DMS153 (cell line): ENCODE measurements around the gene SUCO.
"Not testable (repeated sequence)": the region's sequence is repeated elsewhere in the genome, so short reads cannot be mapped to it uniquely, and the experiment has no call there.

Experiments used
- DNase-seq: peaks from one replicate; lab custom pipeline; 2025; lab: John Stamatoyannopoulos, UW

Gene SUCO

DNA sequence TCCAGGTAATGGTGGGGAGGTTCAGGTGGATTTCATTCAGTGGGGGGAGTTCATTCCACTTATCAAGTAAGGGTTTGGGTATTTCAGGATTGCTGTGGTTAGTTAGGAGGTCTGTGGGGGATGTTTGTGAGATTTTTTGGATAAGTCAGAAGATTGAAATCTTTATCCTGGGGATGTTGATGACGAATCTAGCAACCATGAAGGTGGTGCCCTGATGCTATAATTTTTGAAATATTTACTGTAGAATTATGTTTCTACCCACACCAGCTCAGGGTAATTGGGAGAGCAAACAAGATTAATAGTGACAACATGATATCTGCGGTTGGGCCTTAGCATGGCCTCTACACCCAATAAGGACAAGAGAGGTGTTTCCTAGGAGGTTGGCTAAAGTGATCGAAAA is 28.3 kb downstream of the SUCO start:
- no peak for DNase-seq

DNA sequence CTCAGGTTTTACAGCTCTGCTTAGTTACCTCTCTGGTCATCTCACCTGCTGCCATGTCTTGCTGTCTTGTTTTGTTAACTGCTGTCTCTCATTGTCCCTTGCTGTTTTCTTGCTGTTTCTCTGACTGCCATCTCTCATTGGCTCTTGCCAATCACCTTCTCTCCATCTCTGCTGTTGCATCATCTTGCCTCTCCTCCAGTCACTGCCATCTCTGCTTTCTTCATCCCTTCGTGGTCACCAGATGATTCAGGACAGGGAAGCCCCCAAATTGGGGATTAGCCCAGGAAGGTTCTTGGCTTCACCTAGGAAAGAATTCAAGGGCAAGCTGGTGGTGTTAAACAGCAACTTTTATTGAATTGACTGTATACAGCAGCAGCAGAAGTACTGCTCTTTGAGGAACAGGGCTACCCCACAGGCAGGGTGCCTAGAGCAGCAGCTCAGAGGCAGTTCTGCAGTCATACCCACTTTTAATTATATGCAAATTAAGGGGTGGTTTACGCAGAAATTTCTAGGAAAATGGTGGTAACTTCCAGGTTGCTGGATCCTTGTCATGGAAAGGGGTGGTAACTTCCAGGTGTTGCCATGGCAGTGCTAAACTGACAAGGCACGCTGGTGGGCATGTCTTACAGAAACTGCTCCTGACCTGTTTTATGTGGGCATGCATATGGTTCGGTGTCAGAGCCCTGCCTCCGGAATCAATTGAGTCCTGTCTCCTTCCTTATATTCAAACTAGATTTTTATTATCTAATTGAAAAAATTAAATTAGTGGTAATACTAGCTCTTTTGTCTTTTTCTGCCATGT is 33.4 kb downstream of the SUCO start:
- no peak for DNase-seq

DNA sequence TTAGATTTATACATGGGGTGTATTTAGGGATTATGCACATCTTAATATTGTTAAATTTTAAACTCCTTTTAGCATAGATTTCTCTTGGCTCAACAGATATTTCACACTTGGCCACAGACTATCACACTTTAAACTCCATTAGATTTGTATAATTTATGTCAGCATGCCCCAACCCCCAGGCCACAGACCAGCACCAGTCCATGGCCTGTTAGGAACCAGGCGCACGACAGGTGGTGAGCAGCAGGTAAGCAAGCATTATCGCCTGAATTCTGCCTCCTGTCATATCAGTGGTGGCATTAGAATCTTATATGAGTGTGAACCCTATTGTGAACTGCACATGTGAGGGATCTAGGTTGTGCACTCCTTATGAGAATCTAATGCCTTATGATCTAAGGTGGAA is 34.8 kb downstream of the SUCO start:
- DNase-seq, result no peak

DNA sequence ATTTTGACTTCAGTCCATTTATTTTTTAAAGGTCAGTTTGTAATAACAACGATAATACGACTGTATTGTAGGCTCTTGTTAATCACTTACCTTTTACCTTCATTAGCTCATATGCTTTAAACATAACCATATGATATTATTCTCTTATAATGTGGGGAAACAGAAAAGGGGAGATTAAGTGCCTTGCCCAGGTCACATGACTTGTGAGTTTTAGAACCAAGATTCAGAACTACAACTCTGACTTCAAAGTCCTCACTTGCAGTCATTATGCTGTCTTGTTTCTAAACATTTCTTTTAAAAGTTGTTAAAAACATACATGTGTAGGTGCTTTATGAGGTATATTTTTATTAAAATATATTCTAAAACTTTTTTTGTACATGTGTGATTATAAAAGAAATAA is 41.1 kb downstream of the SUCO start:
- no peak for DNase-seq

DNA sequence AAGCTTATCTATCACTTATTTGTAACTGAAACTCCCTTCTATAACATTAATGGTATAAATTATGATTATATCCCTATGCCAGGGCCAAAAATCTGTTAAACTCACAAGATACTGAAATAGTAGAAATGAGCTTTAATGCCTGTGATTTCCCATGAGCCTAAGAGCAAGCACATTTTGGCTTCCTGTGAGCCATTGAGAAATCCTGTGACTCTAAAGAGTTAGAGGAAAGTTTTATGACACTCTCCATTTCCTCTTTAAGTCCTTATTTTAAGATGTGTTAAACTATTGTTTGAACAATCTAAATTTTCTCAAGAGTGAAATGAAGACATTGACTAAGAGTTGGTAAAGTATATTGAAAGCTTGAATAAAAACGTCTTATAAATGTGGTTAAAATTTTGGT is 45.6 kb downstream of the SUCO start:
- no peak for DNase-seq

DNA sequence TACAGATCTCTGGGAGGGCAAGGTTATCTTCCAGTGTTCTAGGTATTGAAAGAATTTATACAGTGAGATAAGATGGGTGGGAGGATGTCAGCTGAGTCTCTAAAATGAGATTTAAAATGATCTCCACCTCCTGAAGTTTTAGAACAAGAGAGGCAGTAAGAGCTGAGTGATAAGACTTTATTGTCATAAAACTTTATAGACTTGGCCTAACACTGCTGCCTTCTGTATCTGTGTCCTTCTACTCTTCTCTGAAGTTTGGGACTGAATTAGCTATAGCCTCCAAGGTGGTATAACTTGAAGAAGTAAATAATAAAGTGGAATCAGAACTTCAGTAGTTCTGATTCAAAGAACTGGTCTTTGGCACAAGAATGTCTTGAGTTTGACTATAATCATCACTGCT is 48.3 kb downstream of the SUCO start:
- no peak for DNase-seq

DNA sequence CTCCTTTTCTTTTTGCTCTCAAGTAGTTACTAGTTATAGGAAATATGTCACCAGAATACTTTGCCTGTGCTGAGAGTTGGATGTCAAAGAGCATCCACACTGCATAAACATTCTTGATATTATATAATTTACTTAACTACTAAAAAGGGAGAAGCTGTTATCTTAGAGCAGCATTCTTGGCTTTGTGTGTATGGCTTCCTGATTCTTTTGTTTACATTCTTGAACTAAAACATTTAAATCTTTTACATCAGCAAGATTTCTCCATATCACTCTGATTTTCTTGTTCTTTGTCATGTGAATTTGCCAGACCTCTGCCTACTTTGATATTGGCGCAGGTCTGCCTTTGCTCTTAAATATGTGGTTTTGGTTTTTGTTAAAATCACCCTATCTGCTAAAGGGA is 48.8 kb downstream of the SUCO start:
- DNase-seq, result no peak

DNA sequence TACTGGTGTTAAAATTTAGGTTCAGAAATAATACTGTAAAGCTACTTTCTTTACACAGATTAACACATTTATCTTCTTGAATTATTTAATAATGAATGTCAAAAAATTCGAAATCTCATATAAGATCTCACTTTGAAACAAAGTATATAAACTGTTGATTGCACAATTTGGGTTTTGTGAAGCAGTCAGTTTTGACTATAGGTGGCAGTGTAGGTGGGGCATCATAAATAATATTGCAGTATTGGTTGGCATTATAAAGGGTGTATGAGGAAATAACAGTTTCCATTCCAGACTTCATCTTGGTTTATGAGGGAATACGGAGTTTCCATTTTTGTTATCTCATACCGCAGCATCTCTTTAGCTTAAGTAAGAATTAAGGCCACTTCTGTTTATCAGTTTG is 49.9 kb downstream of the SUCO start:
- no peak for DNase-seq

DNA sequence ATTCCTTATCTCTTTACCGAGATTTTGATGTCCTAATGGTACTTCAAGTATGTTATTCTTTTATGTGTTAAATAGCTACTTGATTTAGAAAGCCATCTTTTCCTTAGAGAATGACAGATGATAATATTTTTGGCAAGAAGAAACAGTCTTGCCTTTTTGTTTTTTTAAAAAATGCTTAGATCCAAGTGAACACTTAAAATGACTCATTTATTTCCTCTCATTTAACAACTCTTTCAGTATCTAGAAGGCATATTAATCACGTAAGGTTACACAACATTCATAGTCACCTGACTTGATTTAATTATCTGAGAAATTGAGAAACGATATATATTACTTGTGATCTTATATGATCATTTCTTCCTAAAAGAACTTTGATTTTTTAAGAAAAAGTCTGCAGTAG is 52.4 kb downstream of the SUCO start:
- no peak for DNase-seq

DNA sequence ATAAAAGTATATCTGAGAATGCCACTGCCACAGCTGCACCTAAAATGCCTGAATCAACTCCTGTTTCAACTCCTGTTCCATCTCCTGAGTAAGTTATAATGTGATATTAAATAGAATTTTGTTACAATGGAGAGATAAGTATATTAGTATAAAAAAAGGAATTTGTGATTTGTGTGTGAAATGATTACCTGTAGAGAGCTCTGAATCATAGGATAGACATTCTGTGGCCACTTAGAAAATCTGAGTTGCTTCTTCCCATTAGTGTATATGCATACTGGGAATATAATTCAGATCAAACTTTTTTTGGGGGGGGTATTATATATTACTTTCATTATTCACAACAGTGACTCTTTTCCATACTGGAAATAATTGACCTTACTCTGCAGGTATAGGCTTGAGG is 52.9 kb downstream of the SUCO start:
- no peak for DNase-seq

DNA sequence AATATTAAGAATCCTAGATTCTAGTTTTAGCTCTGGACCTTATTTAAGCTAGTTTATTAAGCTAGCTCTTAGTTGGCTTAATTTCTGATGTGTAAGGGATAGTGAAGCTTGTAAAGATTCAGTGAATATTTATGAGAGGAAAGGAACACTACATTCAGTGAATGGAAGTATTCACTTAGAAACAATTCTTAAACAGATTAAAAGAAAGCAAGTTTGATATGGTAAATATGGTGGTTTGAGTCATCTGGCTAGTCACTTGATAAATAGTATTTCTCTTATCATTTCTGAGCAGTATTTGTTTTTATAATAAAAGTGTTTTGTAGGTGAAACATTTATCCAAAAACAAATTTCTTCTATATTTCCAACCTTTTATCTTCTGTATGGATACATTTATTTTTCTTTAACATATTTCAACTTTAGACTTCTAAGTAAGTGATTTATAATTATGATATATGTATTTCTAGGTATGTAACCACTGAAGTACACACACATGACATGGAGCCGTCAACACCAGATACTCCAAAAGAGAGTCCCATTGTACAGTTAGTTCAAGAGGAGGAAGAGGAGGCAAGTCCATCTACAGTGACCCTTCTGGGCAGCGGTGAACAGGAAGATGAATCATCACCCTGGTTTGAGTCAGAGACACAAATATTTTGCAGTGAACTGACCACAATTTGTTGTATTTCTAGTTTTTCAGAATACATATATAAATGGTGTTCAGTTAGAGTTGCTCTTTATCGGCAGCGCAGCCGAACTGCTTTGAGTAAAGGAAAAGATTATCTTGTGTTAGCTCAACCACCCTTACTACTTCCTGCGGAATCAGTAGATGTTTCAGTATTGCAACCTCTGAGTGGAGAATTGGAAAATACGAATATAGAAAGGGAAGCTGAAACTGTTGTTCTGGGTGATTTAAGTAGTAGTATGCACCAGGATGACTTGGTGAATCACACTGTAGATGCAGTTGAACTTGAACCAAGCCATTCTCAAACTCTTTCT is 55.6 kb downstream of the SUCO start:
- no peak for DNase-seq

DNA sequence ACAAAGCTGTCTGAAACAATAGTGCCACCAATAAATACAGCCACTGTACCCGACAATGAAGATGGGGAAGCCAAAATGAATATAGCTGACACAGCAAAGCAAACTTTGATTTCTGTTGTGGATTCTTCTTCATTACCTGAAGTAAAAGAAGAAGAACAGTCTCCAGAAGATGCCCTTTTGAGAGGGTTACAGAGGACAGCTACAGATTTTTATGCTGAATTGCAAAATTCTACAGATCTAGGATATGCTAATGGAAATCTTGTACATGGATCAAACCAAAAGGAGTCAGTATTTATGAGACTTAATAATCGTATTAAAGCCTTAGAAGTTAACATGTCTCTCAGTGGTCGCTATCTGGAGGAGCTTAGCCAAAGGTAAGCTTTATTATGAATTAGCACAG is 56.6 kb downstream of the SUCO start:
- DNase-seq, result no peak

DNA sequence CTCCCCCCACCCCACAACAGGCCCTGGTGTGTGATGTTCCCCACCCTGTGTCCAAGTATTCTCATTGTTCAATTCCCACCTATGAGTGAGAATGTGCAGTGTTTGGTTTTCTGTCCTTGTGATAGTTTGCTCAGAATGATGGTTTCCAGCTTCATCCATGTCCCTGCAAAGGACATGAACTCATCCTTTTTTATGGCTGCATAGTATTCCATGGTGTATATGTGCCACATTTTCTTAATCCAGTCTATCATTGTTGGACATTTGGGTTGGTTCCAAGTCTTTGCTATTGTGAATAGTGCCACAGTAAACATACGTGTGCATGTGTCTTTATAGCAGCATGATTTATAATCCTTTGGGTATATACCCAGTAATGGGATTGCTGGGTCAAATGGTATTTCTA is 58.5 kb downstream of the SUCO start:
- not testable (repeated sequence) for DNase-seq

DNA sequence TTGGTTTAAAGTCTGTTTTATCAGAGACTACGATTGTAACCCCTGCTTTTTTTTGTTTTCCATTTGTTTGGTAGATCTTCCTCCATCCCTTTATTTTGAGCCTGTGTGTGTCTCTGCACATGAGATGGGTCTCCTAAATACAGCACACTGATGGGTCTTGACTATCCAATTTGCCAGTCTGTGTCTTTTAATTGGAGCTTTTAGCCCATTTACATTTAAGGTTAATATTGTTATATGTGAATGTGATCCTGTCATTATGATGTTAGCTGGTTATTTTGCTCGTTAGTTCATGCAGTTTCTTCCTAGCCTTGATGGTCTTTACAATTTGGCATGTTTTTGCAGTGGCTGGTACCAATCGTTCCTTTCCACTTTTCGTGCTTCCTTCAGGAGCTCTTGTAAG is 62.1 kb downstream of the SUCO start:
- not testable (repeated sequence) for DNase-seq

DNA sequence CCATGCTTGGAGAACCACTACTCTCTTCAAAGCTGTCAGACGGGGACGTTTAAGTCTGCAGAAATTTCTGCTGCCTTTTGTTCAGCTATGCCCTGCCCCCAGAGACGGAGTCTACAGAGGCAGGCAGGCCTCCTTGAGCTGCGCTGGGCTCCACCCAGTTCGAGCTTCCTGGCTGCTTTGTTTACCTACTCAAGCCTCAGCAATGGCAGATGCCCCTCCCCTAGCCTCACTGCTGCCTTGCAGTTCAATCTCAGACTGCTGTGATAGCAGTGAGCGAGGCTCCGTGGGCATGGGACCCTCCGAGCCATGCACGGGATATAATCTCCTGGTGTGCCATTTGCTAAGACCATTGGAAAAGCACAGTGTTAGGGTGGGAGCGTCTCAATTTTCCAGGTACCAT is 63.8 kb downstream of the SUCO start:
- not testable (repeated sequence) for DNase-seq

DNA sequence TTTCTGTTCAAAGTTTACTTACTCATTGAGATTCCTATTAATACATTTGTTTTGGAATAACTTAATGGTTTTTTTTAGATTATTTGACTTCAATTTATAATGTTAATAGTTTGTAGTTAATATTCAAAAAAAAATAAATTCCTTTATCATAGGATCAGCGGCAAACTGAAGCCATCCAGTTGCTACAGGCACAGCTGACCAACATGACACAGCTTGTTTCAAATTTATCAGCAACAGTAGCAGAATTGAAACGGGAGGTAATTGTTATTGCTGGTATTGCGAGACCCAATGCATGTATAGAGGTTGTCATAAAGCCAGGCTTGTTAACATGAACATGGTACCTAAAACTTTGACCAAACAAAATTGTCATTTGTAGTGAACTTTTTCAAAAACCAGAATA is 67.0 kb downstream of the SUCO start:
- DNase-seq, result no peak

DNA sequence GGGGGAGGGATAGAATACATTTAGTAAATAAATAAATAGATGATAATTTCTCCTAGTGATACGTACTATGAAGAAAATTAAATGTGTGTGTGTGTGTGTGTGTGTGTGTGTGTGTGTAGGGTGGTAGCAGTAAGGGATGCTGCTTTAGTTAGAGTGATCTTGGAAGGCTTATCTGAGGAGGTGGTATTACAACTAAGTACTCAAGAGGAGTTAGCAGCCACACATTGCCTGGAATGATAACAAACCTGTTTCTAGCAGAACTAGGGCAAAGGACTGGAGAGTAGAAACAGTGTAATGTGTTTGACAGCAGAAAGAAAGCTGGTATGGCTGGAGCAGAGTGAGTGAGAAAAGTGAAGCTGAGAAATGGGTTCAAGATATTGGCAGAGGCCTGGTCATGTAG is 67.7 kb downstream of the SUCO start:
- DNase-seq, result no peak

DNA sequence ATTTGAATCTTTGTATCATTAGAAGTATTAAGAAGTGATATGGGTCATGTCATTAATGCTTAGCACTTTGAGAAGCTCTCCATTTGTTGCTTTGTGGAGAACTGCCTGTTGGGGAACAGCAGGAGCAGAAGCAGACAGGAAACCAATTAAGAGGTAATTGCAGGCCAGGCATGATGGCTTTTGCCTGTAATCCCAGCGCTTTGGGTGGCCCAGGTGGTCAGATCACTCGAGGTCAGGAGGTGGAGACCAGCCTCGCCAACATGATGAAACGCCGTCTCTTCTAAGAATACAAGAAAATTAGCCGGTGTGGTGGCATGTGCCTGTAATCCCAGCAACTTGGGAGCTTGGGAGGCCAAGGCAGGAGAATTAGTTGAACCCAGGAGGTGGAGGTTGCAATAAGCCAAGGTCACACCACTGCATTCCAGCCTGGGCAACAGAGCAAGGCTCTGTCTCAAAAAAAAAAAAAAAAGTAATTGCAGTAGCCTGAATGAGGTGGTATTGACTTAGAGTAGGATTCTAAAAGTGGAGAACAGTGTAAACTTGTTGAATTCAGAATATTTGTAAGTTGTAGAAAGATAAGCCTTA is 68.2 kb downstream of the SUCO start:
- DNase-seq, result no peak

DNA sequence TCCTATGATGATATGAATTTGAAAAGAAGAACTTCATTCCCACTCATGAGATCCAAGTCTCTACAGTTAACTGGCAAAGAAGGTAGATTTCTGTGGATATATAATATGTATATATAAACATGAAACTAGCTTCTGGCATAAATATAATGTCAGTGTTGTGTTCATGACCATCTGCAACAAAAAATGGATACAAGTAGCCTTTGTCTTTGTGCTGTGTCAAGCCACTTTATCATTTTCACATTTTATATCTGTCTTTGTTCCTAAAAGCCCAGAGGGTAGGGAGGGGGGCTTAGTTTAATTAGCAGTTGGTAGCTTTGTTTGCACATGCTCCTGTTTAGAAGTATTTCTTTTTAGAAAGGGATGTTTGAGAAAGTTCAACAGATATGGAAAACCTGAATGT is 69.8 kb downstream of the SUCO start:
- DNase-seq, result no peak

DNA sequence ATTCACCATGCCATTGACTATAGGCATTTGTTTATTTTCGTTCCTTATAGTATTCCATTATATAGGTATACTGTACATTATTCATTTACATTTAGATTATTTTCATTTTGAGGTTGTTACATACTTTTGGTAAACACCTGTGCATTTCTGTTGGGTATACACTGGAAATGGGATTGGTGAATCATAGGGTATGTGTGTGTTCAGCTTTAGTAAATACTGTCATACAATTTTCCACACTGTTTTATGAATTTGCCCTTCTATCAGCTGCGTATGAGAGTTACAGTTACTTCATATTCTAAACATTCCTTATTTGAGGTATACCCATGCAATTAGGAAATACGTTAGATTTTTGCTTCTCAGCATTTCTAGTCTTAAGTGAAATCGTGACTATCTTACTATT is 70.9 kb downstream of the SUCO start:
- no peak for DNase-seq

DNA sequence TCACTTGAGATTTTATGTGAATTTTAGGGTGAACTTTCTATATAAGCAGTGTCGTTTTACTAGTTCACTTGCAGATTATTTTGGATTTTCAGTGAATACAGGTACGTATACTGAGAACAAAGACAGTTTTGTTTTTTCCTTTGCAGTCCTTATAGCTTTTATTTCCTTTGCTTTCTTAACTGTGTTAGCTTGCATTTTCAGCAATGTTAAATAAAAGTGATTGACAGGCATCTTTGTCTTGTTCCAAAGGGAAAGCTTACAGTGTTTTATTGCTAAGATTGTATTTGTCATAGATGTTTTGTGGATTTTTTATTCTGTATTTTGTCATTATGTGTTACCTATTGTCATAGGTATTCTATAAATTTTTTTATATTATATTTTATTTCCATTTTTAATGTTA is 72.7 kb downstream of the SUCO start:
- DNase-seq, result no peak

DNA sequence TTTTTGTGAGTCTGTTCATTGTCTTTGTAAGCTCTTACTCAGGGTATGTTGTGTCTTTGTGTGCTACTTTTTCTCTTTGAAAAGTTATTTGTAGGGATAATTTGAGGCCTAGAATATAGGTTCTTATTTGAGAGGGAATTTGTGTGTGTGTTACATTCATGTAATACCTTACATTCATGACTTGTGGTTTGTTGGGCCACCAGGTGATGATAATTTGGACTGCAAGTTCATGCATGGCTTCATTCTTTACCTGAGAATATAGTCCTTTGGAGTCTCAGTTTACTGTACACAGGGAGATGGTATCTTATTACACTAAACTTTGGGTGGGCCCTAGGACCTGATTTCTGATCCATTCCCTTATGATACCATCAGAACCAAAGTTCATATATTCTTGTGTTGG is 74.2 kb downstream of the SUCO start:
- DNase-seq, result no peak

DNA sequence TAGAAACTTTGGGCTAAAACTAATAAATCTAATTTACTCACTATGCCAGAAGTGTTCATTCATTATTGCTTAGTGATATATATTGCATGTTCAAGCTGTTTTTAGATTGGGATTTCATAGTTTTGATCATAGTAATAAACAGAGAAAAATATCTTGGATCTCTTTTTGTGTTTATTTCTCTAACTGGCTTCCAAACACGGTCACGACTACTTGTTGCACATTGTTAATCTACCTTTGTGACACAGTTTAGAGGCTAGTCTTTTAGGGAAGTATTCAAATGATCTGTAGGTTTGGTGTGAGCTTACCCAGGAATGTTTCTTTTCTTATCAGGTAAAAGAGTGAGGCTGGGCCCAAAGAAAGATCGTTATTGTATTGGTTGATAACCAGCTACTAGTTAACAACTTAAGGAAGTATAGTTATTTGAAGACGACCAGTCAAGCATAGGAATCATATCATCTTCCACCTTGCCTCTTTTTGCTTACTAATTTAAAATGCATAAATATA is 75.2 kb downstream of the SUCO start:
- DNase-seq, result no peak
